Common myeloid progenitor, CD34-positive (primary cell): ENCODE measurements around the gene ADGRF4. TPM values are rescaled to one million over a fixed set of nuclear protein-coding genes. Genes with fewer than 3 reads are reported as not detected.

Source experiments
- CTCF ChIA-PET: fragments of 350-600 bp; sonication (Branson Sonifier 250); formaldehyde crosslinking; loops from one replicate; lab custom pipeline; 2021; ENCODE audit warnings: antibody characterized with exemption; lab: Charles Lee
- POLR2A ChIA-PET: fragments of 350-600 bp; sonication (Branson Sonifier 250); formaldehyde crosslinking; loops from one replicate; lab custom pipeline; 2021; ENCODE audit warnings: antibody characterized with exemption; lab: Charles Lee
- DNase-seq, 3 donors: peaks; one replicate each; pipeline versions ENCODE4 v3.0.0 to v3.0.0-alpha.2; 2013
- H3K27ac ChIP-seq, 2 experiments: 1 replicate in 1 of 2; 2 replicates in 1 of 2; pipeline ENCODE4 v1.7.0; 2013; ENCODE audit warnings: inconsistent platforms in 2 of 2, low read length in 2 of 2, mild to moderate bottlenecking in 2 of 2, low read depth in 1 of 2, moderate library complexity in 1 of 2; ENCODE audit not compliant: severe bottlenecking in 2 of 2, insufficient read depth in 1 of 2, poor library complexity in 1 of 2
- H3K27me3 ChIP-seq, 5 experiments: replicated peaks in 2 of 5; 1 replicate in 3 of 5; 2 replicates in 2 of 5; pipeline versions ENCODE4 v1.6.1 to v1.7.0; 2013; ENCODE audit warnings: low read length in 4 of 5, mild to moderate bottlenecking in 2 of 5, moderate library complexity in 2 of 5, inconsistent platforms in 1 of 5; ENCODE audit not compliant: insufficient read depth in 5 of 5, control insufficient read depth in 4 of 5
- H3K36me3 ChIP-seq, 4 experiments: 1 replicate in 2 of 4; 2 replicates in 2 of 4; pipeline versions ENCODE4 v1.6.1 to v1.7.0; 2013; ENCODE audit warnings: low read length in 3 of 4, control low read depth in 1 of 4, mild to moderate bottlenecking in 1 of 4; ENCODE audit not compliant: control insufficient read depth in 4 of 4, insufficient read depth in 4 of 4
- H3K4me1 ChIP-seq, 4 experiments: 1 replicate in 3 of 4; 2 replicates in 1 of 4; pipeline versions ENCODE4 v1.6.1 to v1.7.1; 2013; ENCODE audit warnings: low read length in 3 of 4, mild to moderate bottlenecking in 3 of 4, control low read depth in 1 of 4, inconsistent platforms in 1 of 4, moderate library complexity in 1 of 4; ENCODE audit not compliant: control insufficient read depth in 4 of 4, insufficient read depth in 4 of 4; ENCODE audit errors: control extremely low read depth in 1 of 4
- H3K4me3 ChIP-seq, 7 experiments: 1 replicate in 4 of 7; 2 replicates in 3 of 7; pipeline versions ENCODE4 v1.5.1 to v1.7.0; 2013; ENCODE audit warnings: mild to moderate bottlenecking in 7 of 7, low read length in 6 of 7, moderate library complexity in 6 of 7, inconsistent platforms in 2 of 7, low read depth in 2 of 7, control low read depth in 1 of 7; ENCODE audit not compliant: insufficient read depth in 4 of 7, control insufficient read depth in 1 of 7; ENCODE audit errors: extremely low read depth in 1 of 7
- H3K9me3 ChIP-seq, 5 experiments: 1 replicate in 4 of 5; 2 replicates in 1 of 5; pipeline versions ENCODE4 v1.6.1 to v1.7.1; 2013; ENCODE audit warnings: low read length in 4 of 5, mild to moderate bottlenecking in 2 of 5, inconsistent platforms in 1 of 5, low read depth in 1 of 5, moderate library complexity in 1 of 5; ENCODE audit not compliant: control insufficient read depth in 4 of 5, insufficient read depth in 2 of 5; ENCODE audit errors: control extremely low read depth in 1 of 5
- WGBS: methylation state at CpG from one replicate; pipeline ENCODE4 v1.1.5; 2013; ENCODE audit not compliant: insufficient coverage; 5-methylcytosine and 5-hydroxymethylcytosine counted together
- polyA plus RNA-seq: library from polyadenylated mRNA; unstranded; fragments of 120-200 nt; gene quantifications from one replicate; pipeline ENCODE4 v1.2.1, GENCODE V29; 2013

ADGRF4 gene
- polyA plus RNA-seq, result not detected

- CTCF ChIA-PET, result no interaction called here
- no peak within 1 kb of the TSS for H3K27ac ChIP-seq
- no peak for DNase-seq
Measured at GRCh38 chr6:47698342-47698787, at the start of gene ADGRF4. ADGRF4 (plus strand) TSS chr6:47698580; CDS start chr6:47707246, 8,666 bp downstream.

GRCh38 chr6:47650553-47651432, 47.6 kb upstream of the ADGRF4 start:
- H3K27ac ChIP-seq, result no peak overlapping the region
- H3K27me3 ChIP-seq, result no peaks in the 10 kb centered on the region
- no peaks in the 10 kb centered on the region for H3K9me3 ChIP-seq
- no peak overlapping the region for H3K4me3 ChIP-seq
- 92% methylated on average over 2 of the region's 3 CpGs for WGBS
- H3K4me1 ChIP-seq, result peaks cover 0 to 11% (median 5%) of the 10 kb centered on the region in 4 experiments
- peak; percentile 2 to 50 (median 45) for DNase-seq
- H3K36me3 ChIP-seq, result no peaks in the 10 kb centered on the region
- POLR2A ChIA-PET, result no interaction called here
- CTCF ChIA-PET, result interaction anchor here (0.8 to 1.1 kb wide), 2 partner anchors 10 to 19 kb away, joined by 3 read pairs; no protein-coding TSS in a partner anchor

More at GRCh38 chr6:47698342-47698787, at the start of gene ADGRF4:
- POLR2A ChIA-PET, result no interaction called here
- no peaks in the 10 kb centered on the region for H3K9me3 ChIP-seq
- H3K27me3 ChIP-seq, result peaks cover 0 to 11% (median 2%) of the 10 kb centered on the region in 5 experiments
- H3K4me1 ChIP-seq, result no peaks in the 10 kb centered on the region
- H3K4me3 ChIP-seq, result no peak within 1 kb of the TSS
- 95% methylated on average over 5 of the region's 5 CpGs for WGBS
- H3K36me3 ChIP-seq, result no peaks in the 10 kb centered on the region

- peaks cover 0 to 11% (median 5%) of the 10 kb centered on the region in 4 experiments for H3K4me1 ChIP-seq
- H3K36me3 ChIP-seq, result no peaks in the 10 kb centered on the region
- 80% methylated on average over 4 of the region's 6 CpGs for WGBS
- no peaks in the 10 kb centered on the region for H3K9me3 ChIP-seq
- POLR2A ChIA-PET, result no interaction called here
- H3K27me3 ChIP-seq, result no peaks in the 10 kb centered on the region
- no peak for DNase-seq
- no peak overlapping the region for H3K4me3 ChIP-seq
- CTCF ChIA-PET, result interaction anchor here (1.1 kb wide), 1 partner anchor 20 kb away, joined by 3 read pairs; no protein-coding TSS in a partner anchor
- H3K27ac ChIP-seq, result no peak overlapping the region
Measured at GRCh38 chr6:47651505-47651944, 46.9 kb upstream of the ADGRF4 start.

- Histone ChIP-seq H3K36me3 (no peaks in the 10 kb centered on the region), H3K4me3 (no peak overlapping the region), H3K27me3 (peaks cover 0 to 2% (median 0%) of the 10 kb centered on the region in 5 experiments), H3K27ac (no peak overlapping the region), H3K9me3 (no peaks in the 10 kb centered on the region), H3K4me1 (peaks cover 0 to 11% (median 5%) of the 10 kb centered on the region in 4 experiments)
- CTCF ChIA-PET, result interaction anchor here (1.1 kb wide), 1 partner anchor 22 kb away, joined by 3 read pairs; no protein-coding TSS in a partner anchor
- 81% methylated on average over 5 of the region's 5 CpGs for WGBS
- DNase-seq, result no peak
- POLR2A ChIA-PET, result no interaction called here
Measured at GRCh38 chr6:47653706-47654105, 44.7 kb upstream of the ADGRF4 start.

- WGBS, result 90% methylated on average over 4 of the region's 4 CpGs
- Histone ChIP-seq H3K4me1 (peaks cover 0 to 11% (median 5%) of the 10 kb centered on the region in 4 experiments), H3K9me3 (no peaks in the 10 kb centered on the region), H3K27ac (no peak overlapping the region), H3K4me3 (no peak overlapping the region), H3K27me3 (peaks cover 0 to 2% (median 0%) of the 10 kb centered on the region in 5 experiments), H3K36me3 (no peaks in the 10 kb centered on the region)
- peak in 1 of 3 donors; percentile 10 for DNase-seq
- CTCF ChIA-PET, result no interaction called here
- POLR2A ChIA-PET, result no interaction called here
Measured at GRCh38 chr6:47654255-47654654, 44.1 kb upstream of the ADGRF4 start.

GRCh38 chr6:47655719-47656595, 42.4 kb upstream of the ADGRF4 start:
- DNase-seq, result peak; percentile 14 to 82 (median 81)
- Histone ChIP-seq H3K9me3 (no peaks in the 10 kb centered on the region), H3K4me3 (no peak overlapping the region), H3K36me3 (no peaks in the 10 kb centered on the region), H3K27ac (no peak overlapping the region), H3K27me3 (peaks cover 0 to 7% (median 0%) of the 10 kb centered on the region in 5 experiments), H3K4me1 (peaks cover 0 to 5% (median 1%) of the 10 kb centered on the region in 4 experiments)
- ChIA-PET CTCF (interaction anchor here (1.6 kb wide), 1 partner anchor 25 kb away, joined by 6 read pairs; no protein-coding TSS in a partner anchor), POLR2A (interaction anchor here (0.6 kb wide), 1 partner anchor 900 kb away, joined by 3 read pairs; no protein-coding TSS in a partner anchor)
- WGBS, result 59% methylated on average over 4 of the region's 7 CpGs
